Smooth muscle cell (in vitro differentiated cells): ENCODE measurements around the gene MSANTD1. TPM values are rescaled to one million over a fixed set of nuclear protein-coding genes. Genes with fewer than 3 reads are reported as not detected.
A peak's percentile ranks its signal among the peaks of the same experiment; 100 is the strongest.

ENCODE experiments used
- DNase-seq: peaks from one replicate; lab custom pipeline; 2025; ENCODE audit not compliant: unreplicated experiment; lab: John Stamatoyannopoulos, UW
- H2AFZ ChIP-seq: fragments of 200-600 bp; sonication (generic); 2 replicates; pipeline ENCODE4 v1.6.0; 2016; ENCODE audit warnings: antibody characterized with exemption, low read depth, mild to moderate bottlenecking
- H3F3A ChIP-seq: fragments of 200-600 bp; sonication (generic); 2 replicates; pipeline ENCODE4 v1.6.0; 2017; ENCODE audit warnings: antibody characterized with exemption, low read depth
- H3K27ac ChIP-seq: fragments of 200-600 bp; sonication (generic); 2 replicates; pipeline ENCODE4 v1.5.1; 2016; ENCODE audit warnings: low read depth, mild to moderate bottlenecking
- H3K27me3 ChIP-seq: fragments of 200-600 bp; sonication (generic); 2 replicates; pipeline ENCODE4 v1.6.1; 2016; ENCODE audit warnings: low read depth, mild to moderate bottlenecking
- H3K36me3 ChIP-seq: fragments of 200-600 bp; sonication (generic); 2 replicates; pipeline ENCODE4 v1.5.1; 2016; ENCODE audit warnings: low read depth
- H3K4me1 ChIP-seq: fragments of 200-600 bp; sonication (generic); 2 replicates; pipeline ENCODE4 v1.5.1; 2016; ENCODE audit warnings: low read depth
- H3K4me2 ChIP-seq: fragments of 200-600 bp; sonication (generic); 2 replicates; pipeline ENCODE4 v1.6.0; 2016; ENCODE audit warnings: mild to moderate bottlenecking
- H3K4me3 ChIP-seq: fragments of 200-600 bp; sonication (generic); 2 replicates; pipeline ENCODE4 v1.5.1; 2016; ENCODE audit warnings: mild to moderate bottlenecking
- H3K79me2 ChIP-seq: fragments of 200-600 bp; sonication (generic); 2 replicates; pipeline ENCODE4 v1.6.0; 2016; ENCODE audit warnings: low read depth, mild to moderate bottlenecking
- H3K9ac ChIP-seq: fragments of 200-600 bp; sonication (generic); 2 replicates; pipeline ENCODE4 v1.6.0; 2016; ENCODE audit warnings: low read depth
- H3K9me3 ChIP-seq: fragments of 200-600 bp; sonication (generic); replicated peaks from 2 replicates; pipeline ENCODE4 v1.5.1; 2016; ENCODE audit warnings: low read depth
- H4K20me1 ChIP-seq: fragments of 200-600 bp; sonication (generic); 2 replicates; pipeline ENCODE4 v1.6.0; 2016; ENCODE audit warnings: low read depth
- WGBS: methylation state at CpG from one replicate; pipeline ENCODE4 v1.1.7; 2016; ENCODE audit warnings: low lambda C conversion rate; 5-methylcytosine and 5-hydroxymethylcytosine counted together
- polyA plus RNA-seq: library from polyadenylated mRNA; unstranded; fragments of >200 nt; fragmentation: Nextera tagmentation; extraction: Ambion mirVana; gene quantifications from 2 replicates; pipeline ENCODE4 v1.2.1, GENCODE V29; 2016
- total RNA-seq: library from RNA; depleted of rRNA; stranded (reverse); fragments of >200 nt; gene quantifications from 2 replicates; pipeline ENCODE4 v1.2.3, GENCODE V29; 2014
- TF ChIP-seq, protein P1 (sequence below): fragments of 200-600 bp; sonication (generic); IDR thresholded peaks from 2 replicates; pipeline ENCODE4 v1.5.1; 2017; ENCODE audit warnings: borderline replicate concordance, mild to moderate bottlenecking, antibody characterized with exemption; ENCODE audit not compliant: insufficient read depth, poor library complexity, severe bottlenecking

Gene MSANTD1
- total and polyA plus RNA-seq, 2 experiments from 2014 or later, result 0.30 to 1.4 TPM

DNA sequence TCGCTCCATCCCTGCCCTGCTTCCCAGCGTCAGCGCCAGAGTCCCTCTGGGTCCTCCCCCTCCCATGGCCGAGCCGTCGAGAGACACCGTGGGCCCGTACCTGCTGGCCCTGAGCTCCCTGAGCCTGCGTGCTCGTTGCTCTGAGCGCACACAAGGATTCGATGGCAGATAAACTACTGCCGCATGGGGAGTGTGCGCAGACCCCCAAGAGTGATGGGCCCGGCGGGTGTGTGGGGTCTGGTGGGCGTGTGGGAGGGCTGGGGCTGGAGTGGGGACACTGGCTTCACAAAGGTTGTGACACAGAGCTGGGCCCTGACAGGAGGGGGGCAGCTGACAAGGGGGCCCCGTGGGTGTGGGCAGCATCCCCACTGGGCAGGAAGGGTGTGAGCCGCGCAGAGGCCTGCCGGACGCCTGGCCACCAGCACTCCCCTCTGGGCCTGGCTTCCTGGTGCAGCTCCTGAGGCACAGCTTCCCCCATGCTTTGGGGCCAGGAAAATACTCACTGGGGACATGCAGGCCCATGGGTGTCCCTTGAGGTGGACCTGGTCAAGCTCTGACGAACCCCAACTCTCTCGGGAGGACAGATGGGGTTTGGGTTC lies 39.1 kb downstream of the MSANTD1 start:
- Histone ChIP-seq H3K4me3 (no peak overlapping the region), H2AFZ (no peak overlapping the region), H4K20me1 (no peaks in the 10 kb centered on the region), H3F3A (peaks cover 8% of the 10 kb centered on the region), H3K9me3 (no peaks in the 10 kb centered on the region), H3K4me1 (peaks cover 4% of the 10 kb centered on the region), H3K27ac (no peak overlapping the region), H3K4me2 (no peak overlapping the region), H3K36me3 (no peaks in the 10 kb centered on the region), H3K9ac (no peak overlapping the region), H3K27me3 (no peaks in the 10 kb centered on the region), H3K79me2 (no peaks in the 10 kb centered on the region)
- TF ChIP-seq, protein P1, sequence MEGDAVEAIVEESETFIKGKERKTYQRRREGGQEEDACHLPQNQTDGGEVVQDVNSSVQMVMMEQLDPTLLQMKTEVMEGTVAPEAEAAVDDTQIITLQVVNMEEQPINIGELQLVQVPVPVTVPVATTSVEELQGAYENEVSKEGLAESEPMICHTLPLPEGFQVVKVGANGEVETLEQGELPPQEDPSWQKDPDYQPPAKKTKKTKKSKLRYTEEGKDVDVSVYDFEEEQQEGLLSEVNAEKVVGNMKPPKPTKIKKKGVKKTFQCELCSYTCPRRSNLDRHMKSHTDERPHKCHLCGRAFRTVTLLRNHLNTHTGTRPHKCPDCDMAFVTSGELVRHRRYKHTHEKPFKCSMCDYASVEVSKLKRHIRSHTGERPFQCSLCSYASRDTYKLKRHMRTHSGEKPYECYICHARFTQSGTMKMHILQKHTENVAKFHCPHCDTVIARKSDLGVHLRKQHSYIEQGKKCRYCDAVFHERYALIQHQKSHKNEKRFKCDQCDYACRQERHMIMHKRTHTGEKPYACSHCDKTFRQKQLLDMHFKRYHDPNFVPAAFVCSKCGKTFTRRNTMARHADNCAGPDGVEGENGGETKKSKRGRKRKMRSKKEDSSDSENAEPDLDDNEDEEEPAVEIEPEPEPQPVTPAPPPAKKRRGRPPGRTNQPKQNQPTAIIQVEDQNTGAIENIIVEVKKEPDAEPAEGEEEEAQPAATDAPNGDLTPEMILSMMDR, result no peak
- 91% methylated on average over 21 of the region's 24 CpGs for WGBS
- DNase-seq, result no peak

DNA sequence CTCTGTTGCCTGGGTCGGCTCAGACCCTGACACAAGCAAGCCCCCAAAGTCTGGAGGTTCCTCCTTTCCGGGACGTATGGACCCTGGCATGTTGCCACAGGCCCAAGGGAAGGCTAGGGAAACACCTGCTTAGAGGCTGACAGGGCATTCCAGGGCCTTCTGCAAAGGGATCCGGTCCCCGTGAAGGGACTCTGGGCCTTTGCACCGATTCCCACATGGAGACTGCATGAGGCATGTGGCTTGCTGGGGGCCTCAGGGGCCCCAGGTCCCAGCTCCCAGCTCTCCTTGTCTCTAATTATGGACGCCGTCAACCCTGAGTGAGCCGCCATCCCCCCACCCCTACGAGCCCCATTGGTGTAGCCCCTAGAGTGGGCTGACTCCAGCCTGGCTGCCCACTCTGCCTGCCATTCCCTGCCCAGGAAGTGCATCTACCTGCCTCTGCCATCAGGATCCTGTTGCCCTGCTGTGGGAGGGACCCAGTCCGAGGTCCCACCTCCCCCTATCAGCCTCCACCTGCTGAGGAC lies 39.7 kb downstream of the MSANTD1 start:
- no peak overlapping the region for H3K4me2 ChIP-seq
- no peaks in the 10 kb centered on the region for H4K20me1 ChIP-seq
- no peak overlapping the region for H2AFZ ChIP-seq
- WGBS, result 92% methylated on average over 11 of the region's 11 CpGs
- no peaks in the 10 kb centered on the region for H3K9me3 ChIP-seq
- H3K79me2 ChIP-seq, result peaks cover 3% of the 10 kb centered on the region
- no peak overlapping the region for H3K27ac ChIP-seq
- no peaks in the 10 kb centered on the region for H3K36me3 ChIP-seq
- peaks cover 5% of the 10 kb centered on the region for H3K4me1 ChIP-seq
- H3F3A ChIP-seq, result peaks cover 8% of the 10 kb centered on the region
- no peak overlapping the region for H3K4me3 ChIP-seq
- TF ChIP-seq, protein P1, result no peak
- H3K27me3 ChIP-seq, result no peaks in the 10 kb centered on the region
- DNase-seq, result no peak
- H3K9ac ChIP-seq, result no peak overlapping the region

DNA sequence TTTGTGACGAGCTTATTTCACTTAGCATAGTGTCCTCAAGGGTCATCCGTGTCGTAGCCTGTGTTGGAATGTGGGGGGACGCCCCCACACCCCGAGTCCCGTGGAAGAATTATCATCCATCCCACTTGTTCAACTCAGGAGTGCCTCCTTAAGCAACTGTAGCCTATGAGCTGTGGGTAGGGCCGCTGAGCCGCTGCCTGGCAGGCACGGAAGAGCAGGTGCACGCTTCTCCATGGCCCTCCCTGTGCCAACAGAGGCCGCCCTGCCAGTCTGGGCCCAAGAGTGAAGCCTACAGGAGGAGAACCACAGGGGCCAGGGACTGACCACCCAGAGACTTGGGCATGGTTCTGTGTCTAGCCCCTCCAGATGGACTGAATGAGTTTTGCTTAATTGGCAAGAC lies 41.5 kb downstream of the MSANTD1 start:
- Histone ChIP-seq H3K4me3 (no peak overlapping the region), H2AFZ (no peak overlapping the region), H4K20me1 (no peaks in the 10 kb centered on the region), H3K27me3 (no peaks in the 10 kb centered on the region), H3K4me2 (no peak overlapping the region), H3K4me1 (peaks cover 15% of the 10 kb centered on the region), H3K27ac (no peak overlapping the region), H3K79me2 (peaks cover 22% of the 10 kb centered on the region), H3F3A (peaks cover 8% of the 10 kb centered on the region), H3K9me3 (no peaks in the 10 kb centered on the region), H3K9ac (no peak overlapping the region), H3K36me3 (no peaks in the 10 kb centered on the region)
- no peak for DNase-seq
- 97% methylated on average over 11 of the region's 11 CpGs for WGBS
- TF ChIP-seq, protein P1, result no peak

DNA sequence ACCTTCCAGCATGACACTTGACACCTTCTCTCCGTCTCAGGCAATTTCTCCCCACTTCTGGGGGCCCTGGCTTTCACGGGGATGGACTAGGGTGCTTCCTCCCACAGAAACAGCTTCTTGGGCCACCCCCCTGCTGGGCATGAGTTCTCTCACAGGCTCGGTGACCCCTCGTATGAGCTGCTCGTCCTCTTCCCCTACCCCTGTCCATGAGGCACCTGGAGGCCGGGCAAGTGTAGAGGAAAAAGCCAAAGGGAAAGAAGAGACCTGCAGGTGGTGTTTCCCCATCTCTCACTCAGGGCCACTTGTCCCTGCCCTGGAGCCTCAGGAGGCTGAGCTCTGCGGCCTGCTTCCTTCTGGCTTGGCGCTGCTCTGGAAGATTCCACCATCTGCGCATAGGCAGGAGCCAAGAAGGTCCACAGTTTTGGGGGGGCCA lies 41.9 kb downstream of the MSANTD1 start:
- 92% methylated on average over 9 of the region's 9 CpGs for WGBS
- Histone ChIP-seq H3K79me2 (peaks cover 26% of the 10 kb centered on the region), H3K36me3 (no peaks in the 10 kb centered on the region), H3K4me1 (peaks cover 15% of the 10 kb centered on the region), H3K27ac (no peak overlapping the region), H3K4me3 (no peak overlapping the region), H4K20me1 (peaks cover 3% of the 10 kb centered on the region), H3K9me3 (no peaks in the 10 kb centered on the region), H3K27me3 (no peaks in the 10 kb centered on the region), H3K9ac (no peak overlapping the region), H2AFZ (no peak overlapping the region), H3K4me2 (peak overlapping the region; percentile 92), H3F3A (peaks cover 8% of the 10 kb centered on the region)
- TF ChIP-seq, protein P1, result no peak
- no peak for DNase-seq
